RWPE2 (cell line): ENCODE results near the gene RARB.

Experiments used
- ATAC-seq: fragments of 200-7000 bp; cut with Tn5 transposase; 3 replicates; pipeline ENCODE4 v1.9.1; 2021; ENCODE audit warnings: low read depth
- DNase-seq: peaks from one replicate; pipeline ENCODE4 v3.0.0-alpha.2; 2020; ENCODE audit warnings: low spot score
- H3K27ac ChIP-seq: fragments of 450-650 bp; 2 replicates; pipeline ENCODE4 v1.5.1; 2017; ENCODE audit warnings: mild to moderate bottlenecking; ENCODE audit not compliant: poor library complexity, severe bottlenecking
- H3K27me3 ChIP-seq: fragments of 250-450 bp; sonication (Bioruptor Pico); 2 replicates; pipeline ENCODE4 v1.5.1; 2021; ENCODE audit warnings: mild to moderate bottlenecking, moderate library complexity; ENCODE audit not compliant: insufficient read depth, poor library complexity, severe bottlenecking
- H3K36me3 ChIP-seq: fragments of 250-450 bp; sonication (Bioruptor Pico); 2 replicates; pipeline ENCODE4 v1.5.1; 2020; ENCODE audit warnings: low read depth, mild to moderate bottlenecking, moderate library complexity
- H3K4me1 ChIP-seq: fragments of 250-450 bp; sonication (Bioruptor Pico); 2 replicates; pipeline ENCODE4 v1.5.1; 2021; ENCODE audit warnings: mild to moderate bottlenecking, moderate library complexity; ENCODE audit not compliant: insufficient read depth, poor library complexity, severe bottlenecking
- H3K4me3 ChIP-seq: fragments of 250-450 bp; sonication (Bioruptor Pico); 2 replicates; pipeline ENCODE4 v1.5.1; 2021; ENCODE audit warnings: mild to moderate bottlenecking, moderate library complexity; ENCODE audit not compliant: severe bottlenecking
- H3K9me3 ChIP-seq: fragments of 250-450 bp; sonication (Bioruptor Pico); 2 replicates; pipeline ENCODE4 v1.5.1; 2021; ENCODE audit warnings: mild to moderate bottlenecking, moderate library complexity; ENCODE audit not compliant: severe bottlenecking
- TF ChIP-seq, protein P1 (sequence below): fragments of 450-650 bp; IDR thresholded peaks from one replicate; pipeline ENCODE4 v1.5.1; 2017; ENCODE audit warnings: mild to moderate bottlenecking, moderate library complexity; ENCODE audit not compliant: poor library complexity, severe bottlenecking

Gene RARB

DNA sequence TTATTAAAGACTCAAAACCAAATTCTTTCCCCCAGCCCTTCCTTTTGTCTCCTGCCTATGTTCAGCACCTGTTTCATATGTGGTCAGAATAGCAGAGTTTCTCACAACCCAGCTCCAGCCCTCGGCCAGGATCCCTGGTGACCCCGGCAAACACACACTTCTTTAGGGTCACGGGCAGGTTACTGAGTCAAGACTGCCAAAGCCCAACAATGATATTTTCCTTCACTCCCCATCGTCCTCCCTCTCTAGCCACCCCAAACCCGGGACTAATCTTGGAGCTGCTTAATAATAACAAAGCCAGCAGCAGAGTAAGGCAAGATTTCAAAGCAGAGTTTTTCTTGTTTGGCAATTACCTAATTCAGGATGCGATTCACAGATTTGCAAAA lies 25.5 kb downstream of the RARB start:
- TF ChIP-seq, protein P1, sequence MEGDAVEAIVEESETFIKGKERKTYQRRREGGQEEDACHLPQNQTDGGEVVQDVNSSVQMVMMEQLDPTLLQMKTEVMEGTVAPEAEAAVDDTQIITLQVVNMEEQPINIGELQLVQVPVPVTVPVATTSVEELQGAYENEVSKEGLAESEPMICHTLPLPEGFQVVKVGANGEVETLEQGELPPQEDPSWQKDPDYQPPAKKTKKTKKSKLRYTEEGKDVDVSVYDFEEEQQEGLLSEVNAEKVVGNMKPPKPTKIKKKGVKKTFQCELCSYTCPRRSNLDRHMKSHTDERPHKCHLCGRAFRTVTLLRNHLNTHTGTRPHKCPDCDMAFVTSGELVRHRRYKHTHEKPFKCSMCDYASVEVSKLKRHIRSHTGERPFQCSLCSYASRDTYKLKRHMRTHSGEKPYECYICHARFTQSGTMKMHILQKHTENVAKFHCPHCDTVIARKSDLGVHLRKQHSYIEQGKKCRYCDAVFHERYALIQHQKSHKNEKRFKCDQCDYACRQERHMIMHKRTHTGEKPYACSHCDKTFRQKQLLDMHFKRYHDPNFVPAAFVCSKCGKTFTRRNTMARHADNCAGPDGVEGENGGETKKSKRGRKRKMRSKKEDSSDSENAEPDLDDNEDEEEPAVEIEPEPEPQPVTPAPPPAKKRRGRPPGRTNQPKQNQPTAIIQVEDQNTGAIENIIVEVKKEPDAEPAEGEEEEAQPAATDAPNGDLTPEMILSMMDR = no peak
- Histone ChIP-seq H3K4me3 (no peak overlapping the region), H3K27ac (no peak overlapping the region)

GRCh38 chr3:25454005-25454927 lies 26.2 kb downstream of the RARB start:
- H3K4me3 ChIP-seq = no peak overlapping the region

More for the DNA sequence above, 25.5 kb downstream of the RARB start:
- Histone ChIP-seq H3K27me3 (no peaks in the 10 kb centered on the region), H3K9me3 (no peaks in the 10 kb centered on the region), H3K36me3 (no peaks in the 10 kb centered on the region), H3K4me1 (peaks cover 8% of the 10 kb centered on the region)
- DNase-seq (no peak), ATAC-seq (no peak)

GRCh38 chr3:25455441-25456132 lies 27.5 kb downstream of the RARB start:
- DNase-seq (no peak), ATAC-seq (no peak)
- H3K27me3 ChIP-seq = no peaks in the 10 kb centered on the region
- H3K4me1 ChIP-seq = peaks cover 8% of the 10 kb centered on the region
- TF ChIP-seq, protein P1 = no peak
- no peaks in the 10 kb centered on the region for H3K9me3 ChIP-seq
- no peak overlapping the region for H3K4me3 ChIP-seq
- no peak overlapping the region for H3K27ac ChIP-seq
- no peaks in the 10 kb centered on the region for H3K36me3 ChIP-seq

More at GRCh38 chr3:25454005-25454927, 26.2 kb downstream of the RARB start:
- Histone ChIP-seq H3K36me3 (no peaks in the 10 kb centered on the region), H3K27ac (peak overlapping the region; percentile 7), H3K27me3 (no peaks in the 10 kb centered on the region), H3K9me3 (no peaks in the 10 kb centered on the region), H3K4me1 (peaks cover 8% of the 10 kb centered on the region)
- TF ChIP-seq, protein P1 = no peak
- ATAC-seq (peak; percentile 14; the same call in 1 of the 3 replicates), DNase-seq (no peak)

- H3K4me3 ChIP-seq = no peak overlapping the region
- ATAC-seq (no peak), DNase-seq (no peak)
- TF ChIP-seq, protein P1 = no peak
- H3K27me3 ChIP-seq = no peaks in the 10 kb centered on the region
- H3K4me1 ChIP-seq = peaks cover 8% of the 10 kb centered on the region
- no peak overlapping the region for H3K27ac ChIP-seq
- no peaks in the 10 kb centered on the region for H3K9me3 ChIP-seq
- H3K36me3 ChIP-seq = no peaks in the 10 kb centered on the region
These were observed 28.9 kb downstream of the RARB start for GRCh38 chr3:25456723-25457670.
